NCI-H1694 (cell line): Measurements from ENCODE around the gene LOX.

ENCODE experiments used
- DNase-seq: peaks from one replicate; lab custom pipeline; 2025; lab: John Stamatoyannopoulos, UW

The LOX gene

DNA sequence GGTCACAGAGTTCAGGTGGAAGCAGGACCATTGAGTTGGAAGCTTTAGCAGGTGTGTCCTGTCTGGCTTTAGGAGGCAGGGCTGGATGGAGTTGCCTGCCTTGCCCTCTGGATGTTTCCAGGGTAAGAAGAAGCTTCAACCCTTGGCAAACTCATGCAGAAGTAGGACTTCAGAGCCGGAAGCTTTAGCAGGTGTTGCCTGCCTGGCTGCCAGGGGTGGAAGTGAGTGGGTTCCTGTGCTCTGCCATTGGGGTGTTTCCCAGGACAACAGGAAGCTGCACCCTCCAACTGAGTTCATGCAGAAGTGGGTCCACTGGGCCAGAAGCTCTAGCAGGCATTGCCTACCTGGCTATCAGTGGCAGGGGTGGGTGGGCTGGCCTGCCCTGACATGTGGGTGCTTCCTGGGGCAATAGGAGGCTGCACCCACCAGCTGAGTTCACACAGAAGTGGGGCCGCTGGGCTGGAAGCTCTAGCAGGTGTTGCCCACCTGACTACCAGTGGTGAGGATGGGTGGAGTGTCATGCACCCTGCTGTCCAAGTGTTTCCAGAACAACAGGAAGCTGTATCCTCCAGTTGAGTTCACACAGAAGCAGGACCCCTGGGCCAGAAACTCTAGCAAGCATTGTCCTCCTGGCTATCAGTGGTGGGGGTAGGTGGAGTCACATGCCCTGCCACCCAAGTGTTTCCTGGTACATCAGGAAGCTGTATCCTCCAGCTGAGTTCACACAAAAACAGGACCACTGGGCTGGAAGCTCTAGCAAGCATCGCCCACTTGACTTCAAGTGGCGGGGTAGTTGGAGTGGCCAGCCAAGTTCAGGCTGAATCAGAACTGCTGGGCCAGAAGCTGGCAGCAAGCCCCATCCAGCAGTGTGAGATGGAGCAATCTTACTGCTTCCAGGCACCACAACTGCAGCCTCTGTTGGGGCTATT lies 24.6 kb downstream of the LOX start:
- no peak for DNase-seq

DNA sequence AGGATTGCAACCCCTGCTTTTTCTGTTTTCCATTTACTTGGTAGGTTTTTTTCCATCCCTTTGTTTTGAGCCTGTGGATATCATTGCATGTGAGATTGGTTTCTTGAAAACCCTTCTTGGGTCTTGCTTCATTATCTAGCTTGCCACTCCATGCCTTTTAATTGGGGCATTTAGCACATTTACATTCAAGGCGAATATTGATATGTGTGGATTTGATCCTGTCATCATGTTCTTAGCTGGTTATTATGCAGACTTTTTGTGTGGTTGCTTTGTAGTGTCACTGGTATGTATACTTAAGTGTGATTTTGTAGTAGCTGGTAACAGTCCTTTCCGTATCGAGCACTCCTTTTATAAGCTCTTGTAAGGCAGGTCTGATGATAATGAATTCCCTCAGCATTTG lies 26.5 kb downstream of the LOX start:
- no peak for DNase-seq

DNA sequence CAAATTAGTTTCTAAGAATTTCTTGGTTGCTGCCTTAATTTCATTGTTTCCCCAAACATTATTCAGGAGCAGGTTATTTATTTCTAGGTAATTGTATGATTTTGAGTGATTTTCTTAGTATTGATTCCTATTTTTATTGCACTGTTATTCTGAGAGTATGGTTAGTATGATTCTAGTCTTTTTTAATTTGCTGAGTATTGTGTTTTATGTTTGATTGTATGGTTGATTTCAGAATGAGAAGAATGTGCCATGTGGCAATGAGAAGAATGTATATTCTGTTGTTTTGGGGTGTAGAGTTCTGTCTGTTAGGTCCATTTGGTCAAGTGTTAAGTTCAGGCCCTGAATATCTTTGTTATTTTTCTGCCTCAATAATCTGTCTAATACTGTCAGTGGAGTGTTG lies 27.1 kb downstream of the LOX start:
- no peak for DNase-seq

DNA sequence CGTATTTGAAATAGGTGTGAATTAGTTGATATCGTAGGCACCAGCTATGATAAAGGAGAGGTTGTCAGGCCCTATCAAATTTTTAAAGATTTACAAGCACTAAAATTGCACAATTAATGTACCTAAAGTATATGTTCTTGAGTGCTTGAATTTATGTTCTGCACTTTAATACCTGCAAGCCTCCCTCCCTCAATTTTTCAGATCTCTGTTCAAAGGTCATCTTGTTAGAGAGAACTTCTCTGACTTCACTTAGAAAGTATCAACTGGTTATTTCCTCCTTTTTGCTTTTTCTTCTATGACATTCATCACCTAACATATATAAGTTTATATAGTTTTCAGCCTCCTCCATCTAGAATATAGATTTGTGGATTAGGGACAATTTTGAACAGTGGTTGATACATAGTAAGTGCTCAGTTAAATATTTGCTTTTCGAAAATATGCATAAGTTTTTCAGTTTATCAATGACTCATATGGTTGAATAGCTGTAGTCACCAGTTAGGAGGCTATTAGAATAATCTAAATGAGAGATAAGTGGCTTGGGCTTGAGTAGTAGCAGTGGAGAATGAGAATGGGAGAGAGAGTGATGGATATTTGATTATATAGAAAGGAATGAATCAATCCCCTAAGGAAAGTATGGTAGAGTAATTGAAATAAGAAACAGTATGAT lies 37.3 kb downstream of the LOX start:
- no peak for DNase-seq

DNA sequence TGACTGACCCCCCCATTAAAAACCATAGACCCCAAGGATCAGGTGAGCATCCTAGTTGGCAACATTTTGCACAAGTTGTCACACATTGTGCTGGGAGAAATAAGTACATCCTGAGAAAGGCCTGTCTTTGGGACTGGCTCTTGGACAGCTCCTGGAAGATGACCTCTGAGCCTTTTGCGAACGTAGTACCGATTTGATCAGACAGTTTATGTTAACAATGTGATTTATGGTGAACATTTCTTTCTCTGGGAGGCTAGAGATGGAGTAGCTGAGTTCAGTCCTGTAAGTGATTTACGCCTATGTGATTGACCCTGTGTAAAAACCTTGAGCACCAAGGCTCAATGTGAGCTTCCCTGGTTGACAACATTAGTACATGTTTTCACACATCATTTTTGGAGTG lies 41.7 kb downstream of the LOX start:
- DNase-seq, result no peak

DNA sequence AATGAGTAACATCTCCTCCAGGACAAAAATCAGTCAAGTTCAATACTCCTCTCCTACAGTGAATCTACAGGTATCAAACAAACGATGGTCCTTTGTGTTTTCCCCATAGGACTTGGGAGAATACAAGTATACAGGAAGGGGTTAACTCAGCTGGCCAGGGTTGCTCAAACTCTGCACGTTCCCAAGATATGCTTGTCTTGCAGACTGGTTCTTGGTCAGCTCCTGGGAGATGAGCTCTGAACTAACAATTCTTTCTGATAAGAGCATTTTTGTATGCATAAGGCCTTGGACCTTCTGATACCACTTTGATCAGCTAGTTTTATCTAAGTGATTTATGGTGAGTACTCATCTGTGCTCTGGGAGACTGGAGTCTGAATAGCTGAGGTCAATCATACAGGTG lies 42.1 kb downstream of the LOX start:
- no peak for DNase-seq

DNA sequence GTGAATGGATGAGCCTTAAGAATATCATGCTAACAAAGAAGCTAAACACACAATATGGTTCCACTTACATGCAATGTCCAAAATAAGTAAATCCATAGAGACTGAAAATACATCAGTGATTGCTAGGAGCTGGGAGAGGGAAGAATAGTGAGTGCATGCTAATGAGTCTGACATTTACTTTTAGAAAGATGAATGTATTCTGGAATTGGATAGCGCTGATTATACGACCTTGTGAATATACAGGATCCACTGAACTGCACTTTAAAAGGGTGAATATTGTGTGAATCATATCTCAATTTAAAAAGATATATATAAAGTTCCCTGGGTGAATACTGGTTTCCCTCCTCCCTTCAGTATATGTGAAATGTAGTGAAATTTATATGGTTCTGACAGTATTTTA lies 46.2 kb downstream of the LOX start:
- DNase-seq, result no peak

DNA sequence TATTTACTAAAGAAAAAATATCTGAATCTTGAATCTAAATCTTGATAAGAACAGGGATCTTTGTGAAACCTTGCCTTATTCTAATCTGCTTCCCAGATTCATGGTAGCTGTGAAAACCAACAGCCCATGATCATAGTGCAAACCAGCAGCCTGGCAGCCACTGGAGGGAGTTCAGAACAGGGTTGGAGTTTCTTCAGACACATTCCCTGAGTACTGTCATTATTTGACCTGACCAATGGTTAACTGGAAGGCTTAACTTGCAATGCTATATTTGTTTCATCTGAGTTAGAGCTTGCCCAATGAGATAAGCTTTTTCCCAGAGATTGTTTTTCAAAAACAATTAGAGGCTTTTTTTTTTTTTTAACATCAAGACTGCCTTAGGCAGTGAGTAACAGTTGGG lies 47.8 kb downstream of the LOX start:
- DNase-seq, result no peak

DNA sequence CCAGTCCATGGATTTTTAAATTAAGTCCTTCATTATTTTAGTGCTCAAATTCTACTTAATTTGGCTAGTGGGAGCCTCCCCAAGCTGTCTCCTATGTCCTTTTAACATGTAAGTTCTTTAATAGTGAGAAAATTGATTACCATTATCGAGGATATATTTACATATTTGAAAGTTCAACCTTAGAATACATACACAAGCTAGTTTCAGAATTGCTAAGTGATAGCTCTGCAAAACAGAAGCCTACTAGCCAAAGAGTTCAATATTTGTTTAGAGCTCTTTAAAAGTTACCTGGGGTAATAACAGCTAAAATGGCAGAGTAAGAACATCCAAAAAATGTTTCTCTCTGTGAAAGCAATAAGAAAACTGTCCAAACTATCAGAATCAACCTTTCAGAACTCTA lies 48.2 kb downstream of the LOX start:
- no peak for DNase-seq

DNA sequence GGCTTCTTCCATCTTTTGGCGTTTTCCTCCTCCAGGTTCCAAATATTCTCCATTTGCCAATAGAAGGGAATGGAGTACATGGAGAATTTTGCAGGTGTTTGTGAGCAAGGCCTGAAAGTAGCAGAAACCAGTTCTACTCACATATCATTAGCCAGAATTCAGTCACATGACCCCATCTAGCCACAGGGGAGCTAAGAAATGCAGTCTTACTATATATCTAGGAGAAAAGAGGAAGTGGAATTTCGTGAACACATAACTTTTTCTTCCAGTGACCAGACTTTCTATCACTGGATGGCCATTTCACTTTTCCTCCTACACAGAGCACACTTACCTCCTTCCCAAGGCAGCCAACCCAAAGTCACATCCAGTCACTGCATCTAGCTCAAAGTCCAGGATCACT lies 55.1 kb downstream of the LOX start:
- no peak for DNase-seq

DNA sequence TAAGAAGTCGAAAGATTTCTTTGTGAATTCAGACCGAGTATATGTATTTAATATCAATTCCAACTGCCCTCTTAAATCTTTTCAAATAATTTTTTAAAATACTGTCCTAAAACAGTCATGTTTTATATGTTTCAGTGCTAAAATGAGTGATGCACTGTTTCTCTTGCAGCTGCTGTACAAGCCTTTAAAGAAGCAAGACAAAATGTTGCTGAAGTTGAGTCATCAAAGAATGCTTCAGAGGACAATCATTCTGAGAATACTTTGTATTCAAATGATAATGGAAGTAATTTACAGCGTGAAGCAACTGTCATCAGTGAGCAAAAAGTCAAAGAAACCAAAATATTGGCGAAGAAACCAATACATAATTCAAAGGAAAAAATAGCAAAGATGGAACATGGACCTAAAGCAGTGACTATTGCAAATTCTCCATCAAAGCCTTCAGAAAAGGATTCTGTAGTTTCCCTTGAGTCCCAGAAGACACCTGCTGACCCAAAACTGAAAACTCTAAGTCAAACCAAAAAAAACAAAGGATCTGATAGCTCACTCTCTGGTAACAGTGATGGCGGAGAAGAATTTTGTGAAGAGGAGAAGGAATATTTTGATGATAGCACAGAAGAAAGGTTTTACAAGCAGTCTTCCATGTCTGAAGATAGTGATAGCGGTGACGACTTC lies 58.0 kb downstream of the LOX start:
- no peak for DNase-seq

DNA sequence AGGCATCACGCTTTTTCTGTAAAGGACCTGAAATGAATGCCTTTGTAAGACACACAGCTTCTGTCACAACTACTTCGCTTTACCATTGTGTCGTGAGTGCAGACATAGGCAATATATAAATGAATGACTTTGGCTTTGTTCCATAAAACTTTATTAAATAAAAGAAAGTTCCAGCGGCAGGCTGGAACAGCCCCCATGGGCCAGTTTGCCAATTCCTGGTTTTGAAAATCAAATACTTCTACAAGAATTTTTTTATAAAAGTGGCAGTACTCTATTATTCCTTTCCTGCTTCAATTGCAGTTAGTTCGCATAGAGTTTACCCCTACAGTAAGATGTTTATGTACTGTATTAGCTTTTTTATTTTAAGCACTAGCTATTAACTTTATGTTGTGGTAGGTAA lies 62.6 kb downstream of the LOX start:
- no peak for DNase-seq

DNA sequence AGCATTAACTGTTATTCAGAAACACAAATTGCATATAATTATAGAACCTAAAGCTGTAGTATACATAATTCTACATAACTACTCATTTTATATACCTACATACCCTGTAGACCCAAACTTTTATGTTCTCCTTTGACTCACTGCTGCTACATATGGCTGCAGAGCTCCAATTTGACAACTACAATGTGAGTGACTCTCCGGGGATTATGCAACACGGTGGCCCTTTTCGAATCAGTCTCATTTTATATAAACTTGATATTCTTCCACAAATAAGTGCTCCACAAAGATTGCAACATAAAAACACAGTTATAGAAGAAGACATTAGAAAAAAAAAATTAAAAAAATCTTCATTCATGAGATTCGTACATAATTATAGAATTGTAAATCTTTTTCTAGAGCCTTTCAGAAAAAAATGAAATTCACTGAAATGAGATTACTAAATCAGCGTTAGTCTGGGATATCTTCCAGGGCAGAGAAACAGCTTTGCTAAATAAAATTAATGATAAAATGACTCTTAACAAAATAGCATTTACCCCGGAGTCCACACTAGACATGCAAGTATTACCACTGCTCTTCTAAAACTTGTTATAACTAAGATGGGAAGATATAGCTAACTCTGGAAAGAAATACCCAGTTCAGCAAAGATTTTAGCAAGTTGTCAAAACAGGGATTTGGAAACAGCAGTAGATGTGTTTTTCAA lies 63.7 kb downstream of the LOX start:
- no peak for DNase-seq
